GM21360 (cell line): ENCODE data around the gene SGF29.
"Not testable (repeated sequence)": the region's sequence is repeated elsewhere in the genome, so short reads cannot be mapped to it uniquely, and the experiment has no call there.

ENCODE experiments used
- ATAC-seq: cut with Tn5 transposase; IDR thresholded peaks from one replicate; pipeline ENCODE4 v1.9.1; 2021; ENCODE audit warnings: mild to moderate bottlenecking, moderate library complexity; ENCODE audit not compliant: unreplicated experiment

Gene SGF29

DNA sequence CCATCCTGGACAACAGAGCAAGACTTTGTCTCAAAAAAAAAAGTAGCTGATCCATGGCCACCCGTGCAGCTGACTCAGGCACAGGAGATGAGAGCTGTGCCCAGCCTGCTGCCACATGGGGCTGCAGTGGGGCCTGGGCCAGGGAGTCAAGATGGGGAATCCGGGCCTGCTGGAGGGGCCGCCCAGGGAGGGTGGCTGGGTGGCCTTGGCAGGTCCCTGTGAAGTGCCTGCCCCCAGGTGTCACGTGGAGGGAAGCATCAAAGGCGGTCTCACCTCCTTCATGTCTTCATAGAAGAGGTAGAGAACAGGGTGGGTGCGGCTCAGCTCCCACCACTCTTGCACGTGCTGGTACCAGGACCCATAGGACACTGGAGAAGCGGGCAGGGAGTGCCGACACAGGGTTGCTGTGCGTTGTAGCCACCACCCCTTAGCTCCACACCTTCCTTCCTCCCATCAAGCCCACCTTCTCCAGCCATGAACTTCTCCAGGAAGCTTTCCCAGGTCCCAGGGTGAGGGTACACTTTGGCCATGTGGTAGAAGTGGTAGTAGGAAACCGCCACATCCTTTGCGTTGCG is 39.3 kb downstream of the SGF29 start:
- ATAC-seq, result no peak

DNA sequence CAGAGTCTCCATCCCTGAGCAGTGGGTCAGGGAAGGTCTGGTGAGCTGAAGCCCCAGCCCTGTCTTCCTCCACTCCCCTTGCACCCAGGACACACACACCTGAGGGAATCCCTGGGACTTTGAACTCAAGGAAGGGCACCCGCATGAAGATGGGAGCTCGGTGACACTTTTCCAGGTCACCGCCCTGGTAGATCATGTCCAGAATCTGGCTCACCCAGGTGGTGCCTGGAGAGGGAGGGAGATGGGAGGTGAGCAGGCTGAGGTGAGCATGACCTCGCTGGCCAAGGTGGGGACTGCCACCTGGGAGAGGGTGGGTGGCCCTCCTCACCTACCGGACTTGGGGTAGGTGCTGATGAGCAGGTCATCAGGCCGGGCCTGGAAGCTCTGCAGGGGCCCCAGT is 41.7 kb downstream of the SGF29 start:
- ATAC-seq, result not testable (repeated sequence)

- ATAC-seq, result no peak
Measured at GRCh38 chr16:28596115-28596630, 42.5 kb downstream of the SGF29 start.

DNA sequence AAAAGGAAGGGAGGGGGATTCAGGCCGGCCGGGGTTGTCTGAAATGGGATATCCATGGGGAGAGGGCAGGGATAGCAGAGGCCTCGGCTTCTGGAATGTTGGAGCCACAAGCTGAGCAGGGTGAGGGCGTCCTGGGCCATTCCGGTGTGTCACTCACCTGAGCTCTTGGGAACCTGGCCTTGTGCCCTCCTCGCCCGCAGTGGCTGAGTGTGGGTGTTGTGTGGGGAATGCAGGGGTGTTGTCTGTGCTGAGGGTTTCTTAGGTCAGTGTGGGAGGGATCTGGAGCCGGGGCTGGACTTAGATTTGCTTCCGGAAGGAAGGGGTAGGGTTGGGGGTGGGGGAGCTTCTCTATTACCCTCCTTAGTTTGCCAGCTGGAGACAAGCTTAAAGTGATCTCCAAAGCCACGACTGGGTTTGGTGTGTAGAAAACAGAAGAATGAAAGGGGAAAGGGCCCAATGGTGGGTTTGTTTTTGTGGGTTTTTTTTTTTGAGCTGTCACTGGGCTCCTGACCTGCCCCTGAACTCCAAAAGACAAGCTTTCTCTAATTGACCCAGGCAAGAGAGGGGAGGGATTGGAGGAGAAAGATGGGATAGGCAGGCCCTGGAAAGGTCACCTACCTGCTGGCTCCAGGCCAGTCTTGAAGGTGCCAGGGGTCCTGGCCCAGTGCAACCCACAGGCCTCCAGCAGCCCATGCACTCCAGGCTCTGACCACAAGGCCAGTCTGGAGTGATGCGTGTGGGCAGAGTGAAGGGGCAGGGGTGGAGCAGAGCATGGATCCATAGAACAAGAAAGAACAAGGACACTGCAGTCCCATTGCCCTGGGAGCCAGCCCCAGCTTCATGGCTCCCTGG is 43.3 kb downstream of the SGF29 start, which contains the start of gene SULT1A2:
TSS of gene SULT1A2 (minus strand) at position 211 of the 852 bp plus-strand sequence. CDS start 1,120 bp downstream, outside the sequence.
- no peak for ATAC-seq

DNA sequence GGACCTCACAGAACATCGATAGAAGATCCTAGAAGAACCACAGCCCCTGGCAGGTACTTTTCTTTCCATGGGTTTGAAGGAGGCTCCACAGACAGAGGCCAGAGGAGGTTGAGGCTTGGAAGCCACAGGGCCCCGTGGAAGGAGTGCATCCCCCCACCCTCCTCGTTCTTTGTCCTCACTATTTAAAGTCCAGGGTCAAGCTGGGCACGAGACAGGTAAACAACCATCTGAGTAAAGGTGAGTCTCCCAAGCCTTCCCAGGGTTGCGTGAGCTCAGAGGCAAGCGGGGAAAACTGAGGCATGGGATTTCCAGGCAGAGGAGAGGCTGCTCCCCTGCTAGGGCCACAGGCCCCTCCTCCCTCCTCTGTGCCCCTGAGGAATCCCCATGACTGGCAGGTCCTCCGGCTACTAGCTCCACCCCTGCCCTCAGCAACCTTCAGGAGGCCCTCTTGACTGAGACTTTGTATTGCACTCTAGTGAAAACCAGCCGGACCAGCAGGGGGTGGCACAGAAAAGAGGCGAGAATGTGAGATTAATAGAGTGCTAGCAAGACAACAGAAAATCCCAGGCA is 44.1 kb downstream of the SGF29 start:
- no peak for ATAC-seq

GRCh38 chr16:28599377-28600285 is 45.9 kb downstream of the SGF29 start:
- ATAC-seq, result peak; percentile 47

GRCh38 chr16:28600965-28601364 is 47.2 kb downstream of the SGF29 start:
- ATAC-seq, result not testable (repeated sequence)

- not testable (repeated sequence) for ATAC-seq
Measured at GRCh38 chr16:28601589-28601988, 47.9 kb downstream of the SGF29 start.

- not testable (repeated sequence) for ATAC-seq
Measured at GRCh38 chr16:28602062-28602461, 48.3 kb downstream of the SGF29 start.

DNA sequence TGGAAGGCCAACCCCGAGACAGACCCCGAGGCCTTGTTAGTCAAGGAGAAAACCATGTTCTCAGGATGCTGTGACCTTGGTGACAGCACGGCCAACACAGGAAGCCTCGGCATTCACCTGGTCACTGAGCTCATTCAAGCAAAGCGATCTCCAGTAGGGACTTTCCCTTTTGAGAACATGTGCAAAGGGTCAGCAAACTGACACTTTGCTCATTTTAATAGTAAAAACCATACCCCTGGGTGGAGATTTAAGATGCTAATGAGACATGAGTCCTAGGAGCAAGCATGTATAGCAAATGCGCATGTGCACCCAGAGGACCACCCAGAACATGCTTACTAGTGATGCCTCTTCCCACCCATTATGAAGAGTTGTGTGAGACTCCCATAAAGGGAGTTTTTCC is 48.8 kb downstream of the SGF29 start:
- ATAC-seq, result no peak

- no peak for ATAC-seq
Measured at GRCh38 chr16:28603381-28604185, 49.9 kb downstream of the SGF29 start.

GRCh38 chr16:28604186-28604565 is 50.5 kb downstream of the SGF29 start:
- no peak for ATAC-seq

DNA sequence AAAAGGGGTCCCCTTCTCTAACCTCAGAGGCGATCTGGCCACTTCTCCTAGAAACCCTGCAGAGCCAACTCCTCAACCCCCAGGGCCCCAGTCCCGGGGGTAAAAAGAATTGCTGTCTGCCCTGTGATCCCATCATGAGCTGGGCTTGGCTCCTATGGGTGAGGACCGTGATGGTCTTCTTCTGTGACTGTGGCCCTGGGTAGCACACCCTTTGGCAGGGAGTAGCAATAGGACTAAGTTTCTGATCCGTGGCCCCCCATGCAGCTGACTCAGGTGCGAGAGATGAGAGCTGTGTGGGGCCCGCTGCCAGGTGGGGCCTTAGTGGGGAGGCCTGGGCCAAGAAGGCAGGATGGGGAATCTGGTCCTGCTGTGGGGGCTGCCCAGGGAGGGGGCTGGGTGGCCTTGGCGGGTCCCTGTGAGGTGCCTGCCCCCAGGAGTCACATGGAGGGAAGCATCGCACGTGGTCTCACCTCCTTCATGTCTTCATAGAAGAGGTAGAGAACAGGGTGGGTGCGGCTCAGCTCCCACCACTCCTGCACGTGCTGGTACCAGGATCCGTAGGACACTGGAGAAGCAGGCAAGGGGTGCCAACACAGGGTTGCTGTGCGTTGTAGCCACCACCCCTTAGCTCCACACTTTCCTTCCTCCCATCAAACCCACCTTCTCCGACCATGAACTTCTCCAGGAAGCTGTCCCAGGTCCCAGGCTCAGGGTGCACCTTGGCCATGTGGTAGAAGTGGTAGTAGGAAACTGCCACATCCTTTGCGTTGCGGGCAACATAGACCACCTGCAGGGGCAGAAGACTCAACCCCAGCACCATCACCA is 52.8 kb downstream of the SGF29 start:
- no peak for ATAC-seq

GRCh38 chr16:28607116-28607623 is 53.5 kb downstream of the SGF29 start:
- ATAC-seq, result no peak

DNA sequence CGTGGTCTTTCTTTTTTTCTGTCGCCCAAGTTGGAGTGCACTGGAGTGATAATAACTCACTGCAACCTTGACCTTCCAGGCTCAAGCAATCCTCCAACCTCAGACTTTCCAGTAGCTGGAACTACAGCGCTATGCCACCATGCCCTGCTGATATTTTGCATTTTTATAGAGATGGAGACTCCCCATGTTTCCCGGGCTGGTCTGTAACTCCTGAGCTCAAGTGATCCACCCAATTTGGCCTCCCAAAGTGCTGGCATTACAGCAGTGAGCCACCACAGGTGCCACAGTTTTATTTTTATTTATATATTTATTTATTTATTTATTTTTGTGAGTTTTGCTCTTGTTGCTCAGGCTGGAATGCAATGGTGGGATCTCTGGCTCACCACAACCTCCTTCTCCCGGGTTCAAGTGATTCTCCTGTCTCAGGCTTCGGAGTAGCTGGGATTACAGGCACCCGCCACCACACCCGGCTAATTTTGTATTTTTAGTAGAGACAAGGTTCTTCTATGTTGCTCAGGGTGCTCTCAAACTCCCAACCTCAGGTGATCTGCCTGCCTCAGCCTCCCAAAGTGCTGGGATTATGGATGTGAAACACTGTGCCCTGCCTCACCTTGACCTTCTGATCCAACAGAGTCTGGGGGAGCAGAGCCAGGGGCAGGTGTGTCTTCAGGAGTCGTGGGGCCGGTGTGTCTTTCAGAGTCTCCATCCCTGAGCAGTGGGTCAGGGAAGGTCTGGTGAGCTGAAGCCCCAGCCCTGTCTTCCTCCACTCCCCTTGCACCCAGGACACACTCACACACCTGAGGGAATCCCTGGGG is 54.2 kb downstream of the SGF29 start:
- ATAC-seq, result not testable (repeated sequence)

- ATAC-seq, result not testable (repeated sequence)
Measured at GRCh38 chr16:28608496-28608808, 54.7 kb downstream of the SGF29 start.

- not testable (repeated sequence) for ATAC-seq
Measured at GRCh38 chr16:28608867-28609596, 55.3 kb downstream of the SGF29 start.
